Kidney tubule cell (primary cell): Measurements from ENCODE around the gene RCAN2.
"Not testable (repeated sequence)": the region's sequence is repeated elsewhere in the genome, so short reads cannot be mapped to it uniquely, and the experiment has no call there.

Experiments
- DNase-seq: peaks from one replicate; pipeline ENCODE4 v3.0.0-alpha.2; 2018; ENCODE audit warnings: low spot score

The RCAN2 gene

DNA sequence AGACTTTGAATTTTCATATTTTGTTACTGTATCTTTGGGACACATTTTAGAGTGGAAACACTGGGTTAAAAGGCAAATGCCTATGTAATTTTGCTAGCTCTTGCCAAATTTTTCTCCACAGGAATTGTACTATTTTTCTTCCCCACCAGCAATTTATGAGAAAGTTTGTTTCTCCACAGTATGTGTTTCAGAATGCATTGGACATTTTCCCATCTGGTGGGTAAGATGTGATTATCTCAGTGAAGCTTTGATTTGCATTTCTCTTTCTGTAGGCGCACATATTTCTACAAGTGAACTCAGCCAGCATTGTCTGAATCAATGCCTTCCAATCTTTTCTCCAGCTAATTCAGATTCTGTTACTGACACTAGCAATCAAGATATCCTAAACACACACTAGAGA lies 157.8 kb downstream of the RCAN2 start:
- DNase-seq = no peak

DNA sequence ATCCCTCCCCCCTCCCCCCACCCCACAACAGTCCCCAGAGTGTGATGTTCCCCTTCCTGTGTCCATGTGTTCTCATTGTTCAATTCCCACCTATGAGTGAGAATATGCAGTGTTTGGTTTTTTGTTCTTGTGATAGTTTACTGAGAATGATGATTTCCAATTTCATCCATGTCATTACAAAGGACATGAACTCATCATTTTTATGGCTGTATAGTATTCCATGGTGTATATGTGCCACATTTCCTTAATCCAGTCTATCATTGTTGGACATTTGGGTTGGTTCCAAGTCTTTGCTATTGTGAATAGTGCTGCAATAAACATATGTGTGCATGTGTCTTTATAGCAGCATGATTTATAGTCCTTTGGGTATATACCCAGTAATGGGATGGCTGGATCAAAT lies 158.8 kb downstream of the RCAN2 start:
- DNase-seq = not testable (repeated sequence)

DNA sequence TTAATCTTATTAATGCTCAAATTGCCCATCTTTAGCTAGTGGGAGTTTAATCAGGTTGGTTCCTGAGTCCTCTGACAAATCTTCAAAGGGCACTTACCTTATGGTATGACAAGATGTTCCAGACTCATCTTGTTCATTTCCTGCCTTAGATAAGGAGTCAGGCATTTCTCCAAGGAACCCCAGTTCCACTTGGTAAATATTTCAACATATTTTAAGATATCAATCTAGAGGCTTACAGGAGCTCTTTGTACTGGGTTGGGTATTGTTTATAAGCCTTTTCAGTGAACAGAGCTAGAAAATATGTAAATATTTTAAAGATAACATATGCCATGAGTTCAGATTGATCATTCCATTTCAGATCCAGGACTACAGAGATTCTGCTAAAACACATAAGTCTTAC lies 159.8 kb downstream of the RCAN2 start:
- DNase-seq = no peak

DNA sequence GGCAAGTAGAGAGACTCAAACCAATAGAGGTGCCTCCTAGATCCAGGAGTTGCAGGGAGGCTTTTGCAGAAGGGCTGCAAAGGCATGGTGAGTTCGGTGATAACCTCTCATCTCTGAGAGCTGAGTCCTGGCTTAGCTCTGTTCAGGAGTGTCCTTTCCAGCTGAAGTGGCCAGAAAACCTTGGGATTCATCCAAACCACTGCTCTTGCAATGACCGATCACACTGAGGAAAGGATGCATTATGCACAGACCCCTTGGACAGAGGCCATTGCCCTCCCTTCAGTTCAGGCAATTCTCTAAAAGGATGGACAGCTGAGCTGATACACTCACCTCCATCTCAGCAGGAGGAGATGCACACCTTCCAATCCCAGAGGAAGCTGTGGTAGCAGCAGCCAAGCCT lies 161.7 kb downstream of the RCAN2 start:
- DNase-seq = peak; percentile 22

DNA sequence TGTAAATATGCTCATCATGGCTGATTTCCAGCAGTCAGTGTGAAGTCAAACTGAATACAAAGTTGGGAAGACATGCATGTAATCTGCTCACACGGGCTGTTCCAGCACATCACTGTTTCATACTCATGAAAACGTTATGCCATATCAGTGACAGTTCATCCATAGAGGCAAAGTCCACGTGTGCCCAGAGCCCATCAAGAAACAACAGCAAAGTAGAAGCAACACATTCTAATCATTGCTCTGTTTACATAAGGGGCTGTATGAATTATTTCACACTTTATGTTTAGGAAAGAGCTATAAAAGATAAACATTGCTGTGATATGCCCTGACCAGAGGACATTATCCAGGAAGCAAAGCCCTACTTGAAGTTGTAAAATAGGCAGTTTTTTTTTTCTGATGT lies 163.5 kb downstream of the RCAN2 start:
- no peak for DNase-seq

GRCh38 chr6:46325561-46326530 lies 165.4 kb downstream of the RCAN2 start:
- peak; percentile 75 for DNase-seq

DNA sequence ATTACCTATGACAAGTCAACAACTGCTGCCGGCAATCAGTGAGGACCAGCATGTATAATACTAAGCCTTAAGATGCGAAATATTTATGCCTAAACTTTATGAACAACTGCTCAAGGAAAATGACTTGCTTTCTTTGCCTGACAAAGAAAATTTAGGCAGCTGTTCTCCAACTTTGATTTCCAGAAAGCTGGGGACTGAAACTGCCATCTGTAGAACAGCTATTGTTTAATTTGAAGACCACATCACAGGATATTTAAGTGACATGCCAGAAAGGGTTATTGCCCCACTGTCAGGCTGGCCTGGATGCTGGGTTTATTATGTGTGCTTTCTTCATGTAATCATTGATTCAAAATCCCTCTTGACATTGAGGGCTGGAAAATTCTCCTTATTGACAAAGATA lies 166.5 kb downstream of the RCAN2 start:
- DNase-seq = no peak

- no peak for DNase-seq
These were observed 167.2 kb downstream of the RCAN2 start for GRCh38 chr6:46323966-46324622.

- DNase-seq = peak; percentile 73
These were observed 167.8 kb downstream of the RCAN2 start for GRCh38 chr6:46323312-46323965.

GRCh38 chr6:46320505-46320904 lies 170.7 kb downstream of the RCAN2 start:
- no peak for DNase-seq

GRCh38 chr6:46315589-46315988 lies 175.7 kb downstream of the RCAN2 start:
- DNase-seq = no peak

DNA sequence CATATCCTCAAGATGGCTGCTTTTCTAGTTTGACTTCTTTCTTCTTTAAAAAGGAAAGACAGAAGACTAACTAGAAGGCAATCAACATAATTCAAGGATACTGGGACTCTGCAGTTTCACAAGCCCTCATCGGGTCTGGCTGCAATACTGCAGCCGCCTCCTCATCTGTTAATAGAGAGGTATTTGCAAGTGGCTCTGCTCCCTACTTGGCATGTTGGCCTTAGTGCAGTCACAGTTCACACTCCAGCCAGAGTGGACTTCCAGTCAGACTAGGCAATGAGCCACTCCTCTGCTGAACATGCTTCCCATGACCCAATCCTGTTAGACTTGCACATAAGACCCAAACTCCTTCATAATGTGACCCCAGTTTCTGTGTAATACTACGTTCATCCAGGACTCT lies 178.6 kb downstream of the RCAN2 start:
- no peak for DNase-seq

GRCh38 chr6:46310196-46310595 lies 181.1 kb downstream of the RCAN2 start:
- no peak for DNase-seq

DNA sequence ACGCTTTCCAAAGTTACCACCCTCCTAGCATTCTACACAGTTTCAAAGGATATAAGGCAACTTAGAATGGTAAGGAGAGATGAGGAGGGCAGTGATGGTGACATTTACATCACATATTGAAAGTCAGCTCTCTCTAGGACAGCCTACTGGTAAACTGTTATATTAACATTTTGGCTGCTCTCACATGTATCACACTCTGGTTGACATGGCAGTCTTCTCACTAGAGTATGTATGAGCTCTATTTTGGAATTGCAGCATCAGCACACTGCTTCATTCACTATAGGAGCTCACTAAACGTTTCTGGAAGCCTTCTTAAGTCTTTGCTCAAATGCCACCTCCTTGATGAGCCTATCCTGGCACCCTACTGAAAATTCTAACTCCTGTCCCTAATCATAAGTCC lies 184.8 kb downstream of the RCAN2 start:
- no peak for DNase-seq

DNA sequence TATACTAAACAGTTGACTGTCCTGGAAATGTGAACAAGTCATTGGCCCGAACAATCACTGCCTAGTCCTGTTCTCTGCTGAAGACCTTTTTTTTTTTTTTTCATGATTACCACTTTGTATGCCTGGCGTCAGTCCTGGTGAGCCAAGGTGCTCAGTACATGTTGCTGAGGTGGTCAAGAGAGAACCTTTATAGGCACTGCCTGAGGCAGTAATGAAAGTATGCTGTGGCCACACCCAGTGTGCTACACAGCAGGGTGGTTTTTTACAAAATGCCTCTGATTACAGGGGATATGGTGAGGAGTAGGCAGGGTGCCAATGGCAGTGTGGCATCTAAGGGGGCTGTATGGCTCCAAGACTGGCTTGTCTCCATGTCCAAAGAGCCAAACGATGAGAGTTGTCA lies 185.4 kb downstream of the RCAN2 start:
- no peak for DNase-seq

DNA sequence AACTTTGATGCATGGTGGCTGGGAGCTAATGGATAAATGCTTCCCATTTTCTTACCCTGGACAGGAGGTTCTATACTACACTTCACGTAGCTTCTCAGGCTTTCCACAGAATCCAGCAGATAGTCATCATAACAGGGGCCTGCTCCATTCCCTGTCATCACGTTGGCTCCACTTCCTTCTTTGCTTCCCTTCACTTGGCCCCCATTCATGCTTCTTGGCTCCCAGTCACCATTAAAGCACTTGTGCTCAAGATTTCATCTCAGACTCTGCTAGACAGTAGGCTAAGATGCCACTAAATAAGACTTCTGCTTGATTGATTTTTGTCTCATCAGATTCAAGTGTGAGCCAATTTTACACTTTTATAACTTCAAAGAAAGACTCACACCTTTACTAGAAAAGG lies 186.0 kb downstream of the RCAN2 start:
- no peak for DNase-seq

- no peak for DNase-seq
These were observed 188.4 kb downstream of the RCAN2 start for GRCh38 chr6:46302816-46303215.

DNA sequence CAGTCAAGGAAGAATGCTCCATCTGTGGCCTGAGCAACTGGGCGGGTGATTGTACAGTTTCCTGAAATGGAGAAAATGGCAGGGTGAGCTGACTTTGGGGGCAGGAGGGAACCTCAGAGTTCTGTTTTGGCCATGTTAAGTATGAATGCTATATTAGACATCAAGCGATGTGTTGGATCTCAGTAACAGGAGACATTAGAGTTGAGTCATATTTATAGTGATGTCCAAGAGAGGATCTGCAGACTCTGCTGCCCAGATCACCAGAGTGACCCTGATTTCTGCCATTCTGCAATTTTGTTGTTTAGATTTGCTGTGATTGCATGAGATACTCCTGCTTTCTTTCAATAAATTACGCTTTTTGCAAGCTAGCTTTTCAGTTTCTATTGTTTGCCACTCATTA lies 189.1 kb downstream of the RCAN2 start:
- DNase-seq = no peak

- DNase-seq = no peak
These were observed 192.0 kb downstream of the RCAN2 start for GRCh38 chr6:46299253-46299652.

DNA sequence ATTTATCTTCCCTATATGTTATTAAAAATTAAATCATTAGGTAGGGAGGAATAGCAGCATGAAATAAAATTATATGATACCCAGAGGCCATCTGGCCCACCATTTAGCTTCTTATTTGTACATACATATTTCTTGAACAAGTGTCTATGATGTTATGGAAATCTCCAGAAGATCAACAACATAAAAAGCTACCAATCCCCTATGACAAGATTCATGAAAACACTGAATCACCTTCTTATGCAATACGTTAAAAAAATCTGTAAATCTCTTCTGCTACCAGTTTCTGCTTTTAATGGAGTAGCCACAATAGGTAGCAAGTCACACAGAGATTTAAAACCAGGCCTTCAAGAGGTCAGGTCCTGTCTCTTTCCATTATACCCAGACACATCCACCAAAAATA lies 194.7 kb downstream of the RCAN2 start:
- no peak for DNase-seq

DNA sequence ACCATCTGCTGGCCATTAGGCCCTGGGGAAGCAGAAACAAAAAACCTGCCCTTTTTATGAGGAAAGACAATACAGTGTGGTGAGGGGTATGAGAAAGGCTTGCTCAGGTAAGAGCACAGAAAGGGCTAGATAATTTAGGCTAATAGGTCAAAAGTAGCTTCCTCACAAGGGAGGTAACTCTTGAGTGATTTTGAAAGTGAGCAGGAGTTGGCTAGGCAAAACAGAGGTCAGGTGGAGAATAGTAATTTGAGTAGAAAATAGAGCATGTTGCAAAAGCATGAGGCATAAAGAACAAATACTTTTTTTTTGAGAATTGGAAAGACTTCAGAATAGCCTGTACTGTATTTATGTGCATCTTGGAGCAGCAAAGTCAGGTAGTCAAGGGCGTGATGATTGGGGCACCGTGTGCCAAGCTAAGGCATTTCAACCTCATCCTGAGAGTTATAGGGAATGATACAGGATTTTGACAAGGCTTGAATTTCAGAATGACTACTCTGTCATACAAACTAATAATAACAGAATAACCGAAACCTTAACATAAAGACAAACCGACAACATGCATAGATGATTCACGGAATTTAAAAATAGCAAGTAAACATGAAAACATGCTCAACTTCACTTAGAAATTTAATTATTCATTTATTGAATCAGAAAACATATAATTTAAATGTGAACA lies 197.5 kb downstream of the RCAN2 start:
- DNase-seq = no peak

DNA sequence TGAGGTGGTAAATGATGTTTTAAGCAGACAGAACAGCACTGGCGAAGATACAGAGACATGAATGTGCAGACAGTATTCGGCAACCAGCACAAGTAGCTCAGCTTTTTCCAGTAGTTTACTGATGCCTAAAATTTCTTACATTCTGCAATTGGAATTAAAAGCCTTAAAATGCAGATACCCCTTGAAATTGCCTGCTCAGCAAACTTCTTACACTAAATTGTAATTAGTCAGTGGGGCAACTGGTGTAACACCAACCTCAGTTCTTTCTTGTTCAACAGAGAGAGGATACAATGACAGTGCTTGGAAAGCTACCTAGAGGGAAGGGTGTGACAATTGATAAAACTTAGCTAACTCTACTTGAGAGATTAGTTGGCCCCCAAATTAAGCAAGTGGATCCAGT lies 199.4 kb downstream of the RCAN2 start:
- no peak for DNase-seq
